PFSK-1 (cell line): ENCODE measurements around the gene ST7.

Experiments used
- POLR2AphosphoS5 ChIP-seq: IDR thresholded peaks from 2 replicates; pipeline ENCODE4 v1.6.1; 2012; ENCODE audit warnings: low read depth, mild to moderate bottlenecking, control low read depth, low read length, moderate library complexity
- SIN3A ChIP-seq: IDR thresholded peaks from 2 replicates; pipeline ENCODE4 v1.6.1; 2012; ENCODE audit warnings: mild to moderate bottlenecking, low read length, moderate library complexity, borderline replicate concordance; ENCODE audit not compliant: insufficient read depth
- TAF1 ChIP-seq: IDR thresholded peaks from 2 replicates; pipeline ENCODE4 v1.6.1; 2012; ENCODE audit warnings: low read length, control low read depth, borderline replicate concordance; ENCODE audit not compliant: insufficient read depth

GRCh38 chr7:116951366-116952292, 1.7 kb upstream of the ST7 start:
- TF ChIP-seq TAF1 (no peak), POLR2AphosphoS5 (no peak), SIN3A (no peak)
